PFSK-1 (cell line): ENCODE data around the gene MYOT.

Experiments
- FOXP2 ChIP-seq: optimal IDR thresholded peaks from 2 replicates; pipeline ENCODE3; 2011; ENCODE audit warnings: borderline replicate concordance, control low read depth, inconsistent platforms; ENCODE audit not compliant: insufficient read depth; ENCODE audit errors: extremely low read length, extremely low read depth
- POLR2AphosphoS5 ChIP-seq: IDR thresholded peaks from 2 replicates; pipeline ENCODE4 v1.6.1; 2012; ENCODE audit warnings: low read depth, mild to moderate bottlenecking, control low read depth, low read length, moderate library complexity
- SIN3A ChIP-seq: IDR thresholded peaks from 2 replicates; pipeline ENCODE4 v1.6.1; 2012; ENCODE audit warnings: mild to moderate bottlenecking, low read length, moderate library complexity, borderline replicate concordance; ENCODE audit not compliant: insufficient read depth
- TAF1 ChIP-seq: IDR thresholded peaks from 2 replicates; pipeline ENCODE4 v1.6.1; 2012; ENCODE audit warnings: low read length, control low read depth, borderline replicate concordance; ENCODE audit not compliant: insufficient read depth
- TF ChIP-seq, protein P1 (sequence below), 2 experiments: IDR thresholded peaks; 2 replicates each; pipeline versions ENCODE4 v1.6.1 to v1.8.0; 2011 to 2012; ENCODE audit warnings: low read depth in 2 of 2, low read length in 2 of 2, control low read depth in 1 of 2, inconsistent platforms in 1 of 2, mild to moderate bottlenecking in 1 of 2, moderate library complexity in 1 of 2; ENCODE audit not compliant: insufficient read depth in 1 of 2

The MYOT gene

DNA sequence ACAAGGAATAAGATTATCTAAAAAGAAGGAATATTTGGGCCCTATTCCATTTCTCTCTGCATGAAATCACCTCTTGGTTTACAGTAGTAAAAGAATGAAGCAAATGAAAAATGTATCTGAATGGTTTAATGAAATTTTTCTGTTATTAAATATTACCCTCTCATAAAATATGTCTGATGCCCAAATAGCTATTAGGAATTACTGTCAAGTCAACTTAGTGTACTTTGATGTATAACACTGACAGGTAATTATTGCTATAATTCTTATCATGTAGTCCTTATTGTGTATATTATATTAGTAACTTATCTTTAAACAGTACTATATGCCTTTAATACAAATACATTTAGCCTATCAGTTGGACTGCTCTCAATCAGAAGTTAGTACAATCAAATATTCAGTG lies 8.4 kb downstream of the MYOT start:
- TF ChIP-seq, protein P1, sequence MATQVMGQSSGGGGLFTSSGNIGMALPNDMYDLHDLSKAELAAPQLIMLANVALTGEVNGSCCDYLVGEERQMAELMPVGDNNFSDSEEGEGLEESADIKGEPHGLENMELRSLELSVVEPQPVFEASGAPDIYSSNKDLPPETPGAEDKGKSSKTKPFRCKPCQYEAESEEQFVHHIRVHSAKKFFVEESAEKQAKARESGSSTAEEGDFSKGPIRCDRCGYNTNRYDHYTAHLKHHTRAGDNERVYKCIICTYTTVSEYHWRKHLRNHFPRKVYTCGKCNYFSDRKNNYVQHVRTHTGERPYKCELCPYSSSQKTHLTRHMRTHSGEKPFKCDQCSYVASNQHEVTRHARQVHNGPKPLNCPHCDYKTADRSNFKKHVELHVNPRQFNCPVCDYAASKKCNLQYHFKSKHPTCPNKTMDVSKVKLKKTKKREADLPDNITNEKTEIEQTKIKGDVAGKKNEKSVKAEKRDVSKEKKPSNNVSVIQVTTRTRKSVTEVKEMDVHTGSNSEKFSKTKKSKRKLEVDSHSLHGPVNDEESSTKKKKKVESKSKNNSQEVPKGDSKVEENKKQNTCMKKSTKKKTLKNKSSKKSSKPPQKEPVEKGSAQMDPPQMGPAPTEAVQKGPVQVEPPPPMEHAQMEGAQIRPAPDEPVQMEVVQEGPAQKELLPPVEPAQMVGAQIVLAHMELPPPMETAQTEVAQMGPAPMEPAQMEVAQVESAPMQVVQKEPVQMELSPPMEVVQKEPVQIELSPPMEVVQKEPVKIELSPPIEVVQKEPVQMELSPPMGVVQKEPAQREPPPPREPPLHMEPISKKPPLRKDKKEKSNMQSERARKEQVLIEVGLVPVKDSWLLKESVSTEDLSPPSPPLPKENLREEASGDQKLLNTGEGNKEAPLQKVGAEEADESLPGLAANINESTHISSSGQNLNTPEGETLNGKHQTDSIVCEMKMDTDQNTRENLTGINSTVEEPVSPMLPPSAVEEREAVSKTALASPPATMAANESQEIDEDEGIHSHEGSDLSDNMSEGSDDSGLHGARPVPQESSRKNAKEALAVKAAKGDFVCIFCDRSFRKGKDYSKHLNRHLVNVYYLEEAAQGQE (IDR thresholded peaks at IDR 0.05; ENCODE audit: insufficient read depth in 1 of 2, low read depth in 2 of 2, low read length in 2 of 2), result no peak
- TF ChIP-seq SIN3A (no peak), POLR2AphosphoS5 (no peak), TAF1 (no peak), FOXP2 (no peak)

DNA sequence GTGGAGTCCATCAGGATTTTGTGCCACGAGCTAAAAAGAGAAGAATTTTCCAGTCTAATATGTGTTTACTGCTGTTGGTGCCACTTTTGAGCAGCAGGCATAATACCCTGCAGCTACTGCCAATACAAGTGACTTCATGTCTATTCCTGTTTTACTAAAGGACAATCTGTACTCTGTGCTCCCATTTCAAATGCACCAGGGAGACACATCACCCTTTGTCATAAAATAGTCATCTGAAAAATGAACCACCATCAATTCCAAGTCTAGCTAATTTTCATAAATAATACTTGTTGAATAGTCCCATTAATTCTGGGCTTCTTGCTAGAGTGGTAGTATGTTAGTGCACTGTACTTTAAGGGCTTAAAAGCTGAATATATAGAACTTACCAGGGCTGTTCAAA lies 12.7 kb downstream of the MYOT start:
- TF ChIP-seq, protein P1 (IDR thresholded peaks at IDR 0.05; ENCODE audit: insufficient read depth in 1 of 2, low read depth in 2 of 2, low read length in 2 of 2), result no peak
- TF ChIP-seq SIN3A (no peak), POLR2AphosphoS5 (no peak), TAF1 (no peak), FOXP2 (no peak)

DNA sequence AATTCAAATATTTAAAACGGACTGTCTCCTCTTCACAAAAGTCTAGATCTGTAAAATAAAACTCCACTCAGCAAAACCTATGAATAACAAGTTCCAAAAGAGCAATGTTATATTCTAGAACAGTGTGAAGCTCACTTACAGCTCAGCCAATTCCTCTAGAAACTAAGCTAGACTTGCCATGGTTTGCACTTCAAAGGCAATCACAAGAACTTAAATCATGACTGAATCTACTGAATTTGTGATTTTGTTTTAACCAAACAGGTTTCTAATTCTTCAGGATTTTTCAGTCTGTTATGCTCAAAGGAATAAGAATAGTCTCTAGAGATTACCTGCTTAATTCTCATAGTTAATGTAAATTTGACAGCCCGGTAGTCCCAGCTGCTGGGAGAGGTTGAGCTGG lies 20.2 kb downstream of the MYOT start:
- TF ChIP-seq, protein P1 (IDR thresholded peaks at IDR 0.05; ENCODE audit: insufficient read depth in 1 of 2, low read depth in 2 of 2, low read length in 2 of 2), result no peak
- no peak for TF ChIP-seq TAF1
- no peak for TF ChIP-seq POLR2AphosphoS5
- TF ChIP-seq FOXP2, result no peak
- no peak for TF ChIP-seq SIN3A

DNA sequence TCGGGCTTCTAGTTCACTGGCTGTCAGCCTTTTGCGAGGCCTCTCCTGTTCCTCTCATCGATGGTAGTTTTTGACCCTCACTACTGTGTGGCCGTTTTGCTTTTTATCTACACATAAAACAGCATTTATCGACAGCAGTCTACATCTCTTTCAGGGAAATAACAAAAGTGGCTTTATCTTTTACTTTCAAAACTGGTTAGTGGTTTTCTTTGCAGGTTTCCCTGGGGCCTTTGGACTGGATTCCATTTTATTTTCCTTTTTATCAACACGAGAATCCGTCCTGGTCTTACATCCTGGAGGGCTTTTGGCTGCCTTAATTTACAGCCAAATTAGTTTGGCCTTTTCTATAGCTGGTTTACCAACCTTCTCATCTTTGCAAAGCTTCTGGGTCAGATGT lies 20.8 kb downstream of the MYOT start:
- TF ChIP-seq SIN3A (no peak), POLR2AphosphoS5 (no peak), FOXP2 (no peak), TAF1 (no peak)
- TF ChIP-seq, protein P1 (IDR thresholded peaks at IDR 0.05; ENCODE audit: insufficient read depth in 1 of 2, low read depth in 2 of 2, low read length in 2 of 2), result no peak
